ENCODE data around the gene ARID3B. TPM values are rescaled to one million over a fixed set of nuclear protein-coding genes. Genes with fewer than 3 reads are reported as not detected.
"Not testable (repeated sequence)": the region's sequence is repeated elsewhere in the genome, so short reads cannot be mapped to it uniquely, and the experiment has no call there.

ARID3B gene, protein sequence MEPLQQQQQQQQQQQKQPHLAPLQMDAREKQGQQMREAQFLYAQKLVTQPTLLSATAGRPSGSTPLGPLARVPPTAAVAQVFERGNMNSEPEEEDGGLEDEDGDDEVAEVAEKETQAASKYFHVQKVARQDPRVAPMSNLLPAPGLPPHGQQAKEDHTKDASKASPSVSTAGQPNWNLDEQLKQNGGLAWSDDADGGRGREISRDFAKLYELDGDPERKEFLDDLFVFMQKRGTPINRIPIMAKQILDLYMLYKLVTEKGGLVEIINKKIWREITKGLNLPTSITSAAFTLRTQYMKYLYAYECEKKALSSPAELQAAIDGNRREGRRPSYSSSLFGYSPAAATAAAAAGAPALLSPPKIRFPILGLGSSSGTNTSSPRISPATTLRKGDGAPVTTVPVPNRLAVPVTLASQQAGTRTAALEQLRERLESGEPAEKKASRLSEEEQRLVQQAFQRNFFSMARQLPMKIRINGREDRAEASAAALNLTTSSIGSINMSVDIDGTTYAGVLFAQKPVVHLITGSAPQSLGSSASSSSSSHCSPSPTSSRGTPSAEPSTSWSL
- polyA plus RNA-seq (ENCODE audit: insufficient read length), result 4.2 TPM

GRCh38 chr15:74540761-74541493, at the start of gene ARID3B:
ARID3B (plus strand) TSS chr15:74541220; CDS start chr15:74543937, 2,717 bp downstream.
- peak; percentile 95 for DNase-seq (ENCODE audit: low read depth)

- DNase-seq (ENCODE audit: low read depth), result no peak
Observed at GRCh38 chr15:74496648-74497047, 44.4 kb upstream of the ARID3B start.

DNA sequence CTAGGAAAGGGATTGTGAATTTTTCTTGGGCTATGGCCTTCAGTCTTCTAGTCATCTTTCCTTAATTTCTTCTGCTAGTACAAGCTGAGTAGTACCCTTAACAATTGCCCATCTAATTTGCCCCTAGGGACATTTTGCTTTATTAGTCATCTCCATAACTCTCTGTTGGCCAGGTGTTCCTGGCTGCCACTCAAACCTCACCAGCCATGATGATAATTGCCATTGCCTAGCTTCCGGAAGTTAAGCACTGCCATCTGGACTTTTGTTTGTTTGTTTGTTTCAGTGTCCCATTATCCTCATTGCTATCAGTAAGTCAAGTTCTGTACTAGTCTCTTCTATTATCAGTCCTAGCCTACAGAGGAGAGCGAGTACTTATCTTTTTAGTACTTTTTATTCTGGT, 43.4 kb upstream of the ARID3B start:
- DNase-seq (ENCODE audit: low read depth), result no peak

GRCh38 chr15:74499366-74499765, 41.7 kb upstream of the ARID3B start:
- no peak for DNase-seq (ENCODE audit: low read depth)

- DNase-seq (ENCODE audit: low read depth), result no peak
Observed at GRCh38 chr15:74500401-74500800, 40.6 kb upstream of the ARID3B start.

GRCh38 chr15:74502301-74502700, 38.7 kb upstream of the ARID3B start:
- DNase-seq (ENCODE audit: low read depth), result no peak

DNA sequence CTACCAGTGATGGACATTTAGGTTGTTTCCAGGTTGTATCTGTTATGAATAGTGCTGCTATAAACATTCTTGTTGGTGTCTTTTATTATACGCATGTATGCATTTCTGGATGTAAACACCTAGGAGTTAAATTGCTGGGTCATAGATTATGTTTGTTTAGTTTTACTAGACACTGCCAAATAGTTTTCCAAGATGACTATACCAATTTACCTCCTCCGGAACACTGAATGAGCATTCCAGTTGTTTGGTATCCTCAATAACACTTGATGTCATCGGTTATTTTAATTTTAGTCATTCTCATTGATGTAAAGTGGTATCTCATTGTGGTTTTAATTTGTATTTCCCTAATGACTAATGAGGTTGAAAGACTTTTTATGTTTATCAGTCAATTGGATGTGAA, 36.6 kb upstream of the ARID3B start:
- no peak for DNase-seq (ENCODE audit: low read depth)

- DNase-seq (ENCODE audit: low read depth), result no peak
Observed at GRCh38 chr15:74504836-74505235, 36.2 kb upstream of the ARID3B start.

- DNase-seq (ENCODE audit: low read depth), result no peak
Observed at GRCh38 chr15:74505837-74506514, 35.0 kb upstream of the ARID3B start.

DNA sequence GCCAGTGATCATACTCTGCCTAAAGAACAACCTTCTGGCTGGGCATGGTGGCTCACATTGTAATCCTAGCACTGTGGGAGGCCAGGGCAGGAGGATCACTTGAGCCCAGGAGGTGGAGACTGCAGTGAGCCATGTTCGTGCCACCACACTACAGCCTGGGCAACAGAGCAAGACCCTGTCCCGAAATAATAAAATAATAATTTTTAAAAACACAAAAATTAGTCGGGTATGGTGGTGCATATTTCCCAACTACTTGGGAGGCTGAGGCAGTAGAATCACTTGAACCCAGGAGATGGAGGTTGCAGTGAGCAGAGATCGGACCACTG, 34.5 kb upstream of the ARID3B start:
- no peak for DNase-seq (ENCODE audit: low read depth)

DNA sequence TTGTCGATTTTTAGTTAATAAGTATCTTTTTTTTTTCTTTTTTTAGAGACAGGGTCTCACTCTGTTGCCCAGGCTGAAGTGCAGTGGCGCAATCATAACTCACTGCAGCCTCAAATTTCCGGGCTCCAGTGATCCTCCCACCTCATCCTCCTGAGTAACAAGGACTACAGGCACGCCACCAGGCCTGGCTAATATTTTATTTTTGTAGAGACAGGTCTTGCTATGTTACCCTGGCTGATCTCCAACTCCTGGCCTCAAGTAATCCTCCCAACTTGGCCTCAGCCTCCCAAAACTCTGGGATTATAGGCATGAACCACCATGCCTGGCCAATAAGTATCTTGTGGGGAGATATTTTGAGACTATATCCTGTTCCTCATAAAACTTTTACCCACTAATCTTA, 29.4 kb upstream of the ARID3B start:
- no peak for DNase-seq (ENCODE audit: low read depth)

DNA sequence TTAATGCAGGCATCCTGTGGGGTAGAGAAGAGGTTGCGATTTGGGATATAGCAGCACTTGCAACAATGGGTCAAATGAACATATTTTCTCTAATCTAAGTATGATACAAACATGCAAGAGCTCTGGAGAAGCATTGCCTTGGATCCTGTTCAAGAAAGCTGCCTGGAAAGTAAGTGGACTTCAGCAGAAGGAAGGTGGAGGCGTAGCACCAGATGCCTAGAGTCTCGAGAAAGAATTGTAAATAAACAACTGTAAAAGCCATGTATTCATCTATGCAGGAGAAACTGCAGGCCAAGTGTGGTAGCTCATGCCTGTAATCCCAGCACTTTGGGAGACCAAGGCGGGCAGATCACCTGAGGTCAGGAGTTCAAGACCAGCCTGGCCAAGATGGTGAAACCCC, 27.0 kb upstream of the ARID3B start:
- not testable (repeated sequence) for DNase-seq (ENCODE audit: low read depth)

DNA sequence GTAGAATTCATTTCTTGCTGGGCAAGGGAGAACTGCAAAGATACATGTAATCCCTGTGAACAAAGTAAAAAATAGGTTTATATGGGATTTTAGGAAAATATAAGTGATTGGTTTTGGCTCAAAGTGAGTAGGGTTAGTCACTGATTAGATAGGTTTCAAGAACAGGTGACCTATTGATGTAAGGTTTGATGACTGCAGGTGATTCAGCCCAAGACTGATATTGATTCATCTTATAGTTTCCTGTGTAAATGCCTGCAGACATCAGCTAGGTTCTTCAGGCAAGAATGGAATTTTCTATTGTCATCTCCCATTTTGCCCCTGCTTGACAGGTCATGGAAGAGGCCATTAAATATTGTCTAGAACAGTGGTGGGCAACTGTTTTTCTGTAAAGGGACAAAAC, 23.9 kb upstream of the ARID3B start:
- no peak for DNase-seq (ENCODE audit: low read depth)

GRCh38 chr15:74519311-74519710, 21.7 kb upstream of the ARID3B start:
- DNase-seq (ENCODE audit: low read depth), result no peak

DNA sequence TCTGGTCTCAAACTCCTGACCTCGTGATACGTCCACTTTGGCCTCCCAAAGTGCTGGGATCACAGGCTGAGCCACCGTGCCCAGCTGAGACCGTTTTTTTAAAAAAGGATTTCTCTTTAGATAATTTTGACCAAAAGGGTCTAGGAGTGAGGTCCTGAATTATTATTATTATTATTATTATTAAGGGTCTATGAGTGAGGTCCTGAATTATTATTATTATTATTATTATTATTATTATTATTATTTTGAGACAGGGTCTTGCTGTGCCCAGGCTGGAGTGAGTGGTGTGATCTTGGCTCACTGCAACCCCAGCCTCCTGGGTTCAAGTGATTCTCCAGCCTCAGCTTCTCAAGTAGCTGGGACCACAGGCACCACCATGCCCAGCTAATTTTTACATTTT, 20.6 kb upstream of the ARID3B start:
- DNase-seq (ENCODE audit: low read depth), result no peak

DNA sequence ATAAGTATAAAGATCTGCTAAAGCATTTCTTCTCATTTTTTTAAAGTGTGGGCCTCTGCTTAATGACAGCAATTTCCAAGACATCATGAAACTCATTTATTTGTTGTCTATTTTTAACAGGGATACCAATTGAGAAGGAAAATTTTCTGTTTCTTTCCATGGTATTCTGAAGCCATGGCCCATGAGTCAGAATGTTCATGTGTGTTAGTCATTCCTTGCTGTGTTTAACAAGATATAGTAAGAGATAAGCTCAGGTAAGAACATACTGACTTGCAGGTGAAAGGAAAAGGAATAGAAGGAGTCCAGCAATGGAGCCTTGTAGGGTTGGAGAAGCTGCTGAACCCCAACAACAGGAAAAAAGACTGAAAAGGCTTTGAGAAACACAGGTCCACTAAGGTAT, 17.0 kb upstream of the ARID3B start:
- no peak for DNase-seq (ENCODE audit: low read depth)

GRCh38 chr15:74525309-74525708, 15.7 kb upstream of the ARID3B start:
- DNase-seq (ENCODE audit: low read depth), result no peak

DNA sequence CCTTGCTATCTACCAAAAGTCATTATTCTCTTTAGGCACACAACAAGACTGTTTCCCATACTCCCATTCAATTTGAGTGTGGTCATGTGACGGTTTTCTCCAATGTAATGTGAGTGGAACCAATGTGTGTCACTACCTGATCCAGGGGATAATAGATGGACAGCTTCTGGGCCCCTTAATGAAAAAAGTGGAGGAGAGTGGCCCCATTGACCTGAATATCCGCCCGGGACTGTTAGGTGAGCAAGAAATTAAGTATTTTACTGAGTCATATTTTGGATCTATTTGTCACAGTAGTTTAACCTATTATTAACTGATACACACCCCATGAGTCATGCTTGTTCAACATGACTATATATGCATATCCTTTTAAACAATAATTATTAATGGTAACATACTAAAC, 15.1 kb upstream of the ARID3B start:
- DNase-seq (ENCODE audit: low read depth), result no peak

DNA sequence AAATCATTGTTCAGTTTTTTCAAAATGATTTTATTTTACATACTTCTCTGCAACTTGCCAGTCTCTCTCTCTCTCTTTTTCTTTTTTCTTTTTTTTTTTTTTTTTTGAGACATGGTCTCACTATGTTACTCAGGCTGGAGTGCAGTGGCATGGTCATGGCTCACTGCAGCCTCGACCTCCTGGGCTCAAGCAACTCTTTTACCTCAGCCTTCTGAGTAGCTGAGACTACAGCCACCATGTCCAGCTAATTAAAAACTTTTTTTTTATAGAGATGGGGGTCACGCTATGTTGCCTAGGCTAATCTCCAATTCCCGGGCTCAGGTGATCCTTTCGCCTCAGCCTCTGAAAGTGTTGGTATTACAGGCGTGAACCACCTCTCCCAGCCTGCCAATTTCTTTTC, 12.1 kb upstream of the ARID3B start:
- DNase-seq (ENCODE audit: low read depth), result no peak

- no peak for DNase-seq (ENCODE audit: low read depth)
Observed at GRCh38 chr15:74529921-74530320, 11.1 kb upstream of the ARID3B start.

DNA sequence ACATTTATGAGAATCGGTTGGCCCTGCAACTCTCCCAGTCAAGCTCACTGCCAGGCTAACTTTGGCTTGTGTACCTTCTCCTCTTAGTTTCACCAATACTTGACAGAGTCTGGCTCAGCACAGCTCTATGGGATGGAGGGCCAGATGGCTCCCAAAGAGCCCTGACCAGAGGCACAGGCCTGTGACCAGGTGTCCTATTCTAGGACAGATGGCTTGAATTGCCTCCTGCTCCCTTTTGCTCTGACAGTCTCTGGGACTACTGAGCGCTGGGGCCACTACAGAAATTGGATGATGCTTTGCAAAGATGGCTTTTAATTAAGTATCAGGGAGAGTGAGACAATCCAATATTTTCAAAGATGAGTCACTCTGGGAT, 10.3 kb upstream of the ARID3B start:
- no peak for DNase-seq (ENCODE audit: low read depth)

DNA sequence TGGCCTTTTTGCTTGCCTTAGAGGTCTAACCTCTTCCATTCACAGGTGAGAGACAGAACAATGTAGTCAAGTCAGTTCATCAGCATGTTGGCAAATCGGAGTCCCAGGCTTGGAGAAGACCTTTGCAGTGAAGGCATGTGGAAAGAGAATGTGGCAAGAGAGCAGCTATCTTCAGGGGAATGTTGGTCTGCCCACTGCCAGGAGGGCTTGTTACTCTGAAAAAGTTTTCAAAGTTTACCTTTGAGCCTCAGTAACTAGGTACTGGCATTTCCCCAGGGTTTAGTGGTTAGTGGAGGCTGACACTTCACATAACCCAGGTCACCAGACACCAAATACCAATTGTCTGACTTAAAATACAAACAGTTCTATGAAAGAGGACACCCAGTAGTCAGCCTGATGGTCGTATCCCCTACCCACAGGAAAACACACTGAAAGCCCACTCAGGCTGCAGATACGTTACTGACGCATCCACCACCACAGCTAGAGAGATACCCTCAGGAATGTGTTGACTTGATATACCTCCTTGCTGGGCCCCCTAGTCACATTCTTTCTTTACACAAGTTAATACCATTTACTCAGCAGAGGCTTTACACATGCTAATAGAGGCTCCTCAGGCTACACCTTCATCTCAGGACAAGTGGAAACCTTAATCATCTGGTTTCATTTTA, 9.7 kb upstream of the ARID3B start:
- DNase-seq (ENCODE audit: low read depth), result no peak
